PC-3 (cell line): Measurements from ENCODE around the gene KBTBD7. TPM values are rescaled to one million over a fixed set of nuclear protein-coding genes. Genes with fewer than 3 reads are reported as not detected.

Experiments used
- ATAC-seq: fragments of 200-7000 bp; cut with Tn5 transposase; 2 replicates; pipeline ENCODE4 v1.9.1; 2020; ENCODE audit warnings: mild to moderate bottlenecking, moderate library complexity
- BruUV-seq: library from RNA; stranded (reverse); fragments of 400-500 nt; replicated peaks from 2 replicates; lab custom pipeline; 2021; lab: Mats Ljungman, UMichigan
- CTCF ChIA-PET: fragments of 300-600 bp; sonication (Branson Sonifier 250); formaldehyde crosslinking; loops from one replicate; lab custom pipeline; 2022; ENCODE audit warnings: antibody characterized with exemption; lab: Charles Lee
- POLR2A ChIA-PET: fragments of 300-600 bp; sonication (Branson Sonifier 250); formaldehyde crosslinking; loops from one replicate; lab custom pipeline; 2022; ENCODE audit warnings: antibody characterized with exemption; ENCODE audit not compliant: unreplicated experiment; lab: Charles Lee
- DNase-seq: peaks from one replicate; pipeline ENCODE4 v3.0.0-alpha.2; 2015
- H2AFZ ChIP-seq: fragments of 300-600 bp; sonication (generic); 2 replicates; pipeline ENCODE4 v1.6.0; 2016; ENCODE audit warnings: antibody characterized with exemption, low read length
- H3F3A ChIP-seq: fragments of 300-600 bp; sonication (generic); one replicate; pipeline ENCODE4 v1.6.0; 2017; ENCODE audit warnings: antibody characterized with exemption, low read length, control low read depth, mild to moderate bottlenecking; ENCODE audit not compliant: unreplicated experiment
- H3K27ac ChIP-seq: fragments of 300-600 bp; sonication (generic); 2 replicates; pipeline ENCODE4 v1.5.1; 2016; ENCODE audit warnings: mild to moderate bottlenecking, low read length
- H3K27me3 ChIP-seq: fragments of 300-600 bp; sonication (generic); 2 replicates; pipeline ENCODE4 v1.6.1; 2016; ENCODE audit warnings: low read length, mixed read lengths
- H3K36me3 ChIP-seq: fragments of 300-600 bp; sonication (generic); 2 replicates; pipeline ENCODE4 v1.6.1; 2016; ENCODE audit warnings: low read depth, mixed run types, low read length, mixed read lengths
- H3K4me1 ChIP-seq: fragments of 300-600 bp; sonication (generic); 2 replicates; pipeline ENCODE4 v1.5.1; 2016; ENCODE audit warnings: low read length; ENCODE audit not compliant: insufficient read depth
- H3K4me2 ChIP-seq: fragments of 300-600 bp; sonication (generic); 2 replicates; pipeline ENCODE4 v1.6.0; 2016; ENCODE audit warnings: low read length
- H3K4me3 ChIP-seq: fragments of 300-600 bp; sonication (generic); 2 replicates; pipeline ENCODE4 v1.5.1; 2016; ENCODE audit warnings: mild to moderate bottlenecking, low read length, mixed read lengths
- H3K79me2 ChIP-seq: fragments of 300-600 bp; sonication (generic); 2 replicates; pipeline ENCODE4 v1.6.1; 2017; ENCODE audit warnings: low read length, mixed read lengths
- H3K9ac ChIP-seq: fragments of 300-600 bp; sonication (generic); 2 replicates; pipeline ENCODE4 v1.6.0; 2016; ENCODE audit warnings: mild to moderate bottlenecking, low read length
- H3K9me2 ChIP-seq: fragments of 300-600 bp; sonication (generic); replicated peaks from 2 replicates; pipeline ENCODE4 v1.6.1; 2016; ENCODE audit warnings: mixed run types, low read length, mixed read lengths
- H3K9me3 ChIP-seq: fragments of 300-600 bp; sonication (generic); 2 replicates; pipeline ENCODE4 v1.6.1; 2016; ENCODE audit warnings: low read length, mixed read lengths
- H4K20me1 ChIP-seq: fragments of 300-600 bp; sonication (generic); 2 replicates; pipeline ENCODE4 v1.6.1; 2016; ENCODE audit warnings: low read length, mixed read lengths
- EZH2 ChIP-seq: fragments of 300-600 bp; sonication (generic); IDR thresholded peaks from one replicate; pipeline ENCODE4 v1.6.1; 2017; ENCODE audit warnings: antibody characterized with exemption, mild to moderate bottlenecking, low read length; ENCODE audit not compliant: unreplicated experiment
- EZH2phosphoT487 ChIP-seq: fragments of 300-600 bp; sonication (generic); IDR thresholded peaks from 2 replicates; pipeline ENCODE4 v1.6.1; 2018; ENCODE audit warnings: mild to moderate bottlenecking, antibody characterized with exemption, low read length, borderline replicate concordance
- intact Hi-C: fragments of 100-400 bp; cut with micrococcal nuclease; formaldehyde crosslinking; loops from 2 replicates; pipeline ENCODE4 v1.9.0; 2023
- total RNA-seq: library from RNA; depleted of rRNA; stranded (reverse); fragments of >200 nt; gene quantifications from 2 replicates; pipeline ENCODE4 v1.2.3, GENCODE V29; 2014
- TF ChIP-seq, protein P1 (sequence below): fragments of 300-600 bp; sonication (generic); conservative IDR thresholded peaks from 2 replicates; pipeline ENCODE4 v1.5.1; 2017; ENCODE audit warnings: antibody characterized with exemption, low read depth, mild to moderate bottlenecking, low read length

The KBTBD7 gene
- total RNA-seq, 1 experiment from 2014 or later, result 1.6 TPM

DNA sequence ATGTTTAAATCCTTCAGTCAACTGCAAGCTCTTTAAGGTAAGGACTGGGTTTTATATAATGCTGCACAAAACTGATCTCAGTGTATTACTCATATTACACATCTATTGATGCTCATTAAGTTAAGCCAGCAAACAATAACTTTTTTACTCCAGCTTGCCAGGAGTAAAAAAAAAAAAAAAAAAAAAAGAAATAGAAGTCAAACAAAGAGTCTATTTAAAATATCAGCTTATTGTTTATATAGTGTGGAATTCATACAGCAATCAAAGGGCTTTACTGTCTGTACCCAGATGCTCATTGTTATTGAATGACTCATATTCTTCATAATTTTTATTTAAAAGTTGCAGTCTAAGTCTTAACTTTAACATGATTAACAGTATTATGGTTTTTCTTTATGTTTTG is 21.8 kb upstream of the KBTBD7 start:
- TF ChIP-seq, protein P1, sequence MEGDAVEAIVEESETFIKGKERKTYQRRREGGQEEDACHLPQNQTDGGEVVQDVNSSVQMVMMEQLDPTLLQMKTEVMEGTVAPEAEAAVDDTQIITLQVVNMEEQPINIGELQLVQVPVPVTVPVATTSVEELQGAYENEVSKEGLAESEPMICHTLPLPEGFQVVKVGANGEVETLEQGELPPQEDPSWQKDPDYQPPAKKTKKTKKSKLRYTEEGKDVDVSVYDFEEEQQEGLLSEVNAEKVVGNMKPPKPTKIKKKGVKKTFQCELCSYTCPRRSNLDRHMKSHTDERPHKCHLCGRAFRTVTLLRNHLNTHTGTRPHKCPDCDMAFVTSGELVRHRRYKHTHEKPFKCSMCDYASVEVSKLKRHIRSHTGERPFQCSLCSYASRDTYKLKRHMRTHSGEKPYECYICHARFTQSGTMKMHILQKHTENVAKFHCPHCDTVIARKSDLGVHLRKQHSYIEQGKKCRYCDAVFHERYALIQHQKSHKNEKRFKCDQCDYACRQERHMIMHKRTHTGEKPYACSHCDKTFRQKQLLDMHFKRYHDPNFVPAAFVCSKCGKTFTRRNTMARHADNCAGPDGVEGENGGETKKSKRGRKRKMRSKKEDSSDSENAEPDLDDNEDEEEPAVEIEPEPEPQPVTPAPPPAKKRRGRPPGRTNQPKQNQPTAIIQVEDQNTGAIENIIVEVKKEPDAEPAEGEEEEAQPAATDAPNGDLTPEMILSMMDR, result no peak
- TF ChIP-seq EZH2phosphoT487 (no peak), EZH2 (no peak)
- no peak overlapping the region for H3K9ac ChIP-seq
- peaks cover 10% of the 10 kb centered on the region for H3K4me1 ChIP-seq
- intact Hi-C loops, result loop anchor here (1.0 kb wide), 1 partner anchor 152 kb away; no protein-coding TSS in a partner anchor
- no peaks in the 10 kb centered on the region for H3K9me3 ChIP-seq
- H3K4me3 ChIP-seq, result no peak overlapping the region
- H3K27me3 ChIP-seq, result no peaks in the 10 kb centered on the region
- BruUV-seq, result no TSS peak
- H3K4me2 ChIP-seq, result peak overlapping the region; percentile 31; the same call in 1 of the 2 replicates
- H3K36me3 ChIP-seq, result no peaks in the 10 kb centered on the region
- ATAC-seq (peak; percentile 93), DNase-seq (peak; percentile 55)
- no peaks in the 10 kb centered on the region for H3K79me2 ChIP-seq
- H4K20me1 ChIP-seq, result no peaks in the 10 kb centered on the region
- ChIA-PET CTCF (interaction anchor here (0.6 to 0.7 kb wide), 3 partner anchors 98 to 1553 kb away, joined by 3 to 10 read pairs (median 4); no protein-coding TSS in a partner anchor), POLR2A (interaction anchor here (0.6 kb wide), 1 partner anchor 59 kb away, joined by 7 read pairs; no protein-coding TSS in a partner anchor)
- H3K9me2 ChIP-seq, result no peaks in the 10 kb centered on the region
- no peak overlapping the region for H2AFZ ChIP-seq
- H3K27ac ChIP-seq, result peak overlapping the region; percentile 45; the same call in 1 of the 2 replicates
- H3F3A ChIP-seq, result no peaks in the 10 kb centered on the region

DNA sequence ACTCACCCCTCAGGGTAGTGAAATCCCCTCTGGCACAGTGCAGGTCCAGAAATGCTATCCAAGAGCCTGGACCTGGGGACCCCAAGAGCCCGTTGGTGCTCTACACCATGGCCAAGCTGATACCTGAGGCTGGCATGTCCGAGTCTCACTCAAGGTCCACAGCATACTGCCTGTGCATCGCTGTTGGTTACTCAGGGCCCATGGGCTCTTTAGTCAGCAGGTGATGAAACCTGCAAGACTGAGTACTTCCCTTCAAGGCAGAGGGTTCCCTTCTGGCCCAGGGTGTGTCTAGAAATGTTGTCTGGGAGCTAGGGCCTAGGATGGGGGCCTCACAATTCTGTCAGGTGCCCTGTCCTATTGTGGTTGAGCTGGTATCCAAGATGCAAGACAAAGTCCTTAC is 19.6 kb upstream of the KBTBD7 start:
- intact Hi-C loops, result no loop called here
- Histone ChIP-seq H3K27me3 (no peaks in the 10 kb centered on the region), H3K36me3 (no peaks in the 10 kb centered on the region), H4K20me1 (no peaks in the 10 kb centered on the region), H3K27ac (no peak overlapping the region), H3K9me2 (no peaks in the 10 kb centered on the region), H3K79me2 (no peaks in the 10 kb centered on the region), H3K4me1 (peaks cover 10% of the 10 kb centered on the region), H3K9me3 (no peaks in the 10 kb centered on the region), H3K4me3 (no peak overlapping the region), H3K9ac (no peak overlapping the region), H2AFZ (no peak overlapping the region), H3F3A (no peaks in the 10 kb centered on the region), H3K4me2 (no peak overlapping the region)
- ATAC-seq (no peak), DNase-seq (no peak)
- ChIA-PET CTCF (no interaction called here), POLR2A (no interaction called here)
- BruUV-seq, result no TSS peak
- TF ChIP-seq EZH2phosphoT487 (no peak), EZH2 (no peak)
- TF ChIP-seq, protein P1, result no peak

DNA sequence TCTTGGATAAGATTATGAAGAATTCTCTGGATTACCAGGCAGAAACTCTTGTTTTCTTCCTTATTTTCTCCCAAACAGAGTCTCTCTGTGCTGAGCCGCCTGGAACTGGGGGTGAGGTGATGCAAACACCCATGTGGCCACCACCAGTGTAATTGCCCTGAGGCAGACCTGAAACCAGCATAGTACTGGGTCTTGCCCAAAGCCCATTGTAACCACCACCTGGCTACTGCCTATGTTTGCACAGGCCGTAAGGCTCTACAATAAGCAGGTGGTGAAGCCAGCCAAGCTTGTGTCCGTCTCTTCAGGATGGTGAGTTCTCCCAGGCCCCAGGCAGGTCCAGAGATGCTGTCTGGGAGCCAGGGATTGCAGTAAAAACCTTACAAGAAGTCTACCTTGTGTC is 18.9 kb upstream of the KBTBD7 start:
- Histone ChIP-seq H3K9me2 (no peaks in the 10 kb centered on the region), H3K79me2 (no peaks in the 10 kb centered on the region), H3K9ac (no peak overlapping the region), H4K20me1 (no peaks in the 10 kb centered on the region), H3K9me3 (no peaks in the 10 kb centered on the region), H3K36me3 (no peaks in the 10 kb centered on the region), H3K4me3 (no peak overlapping the region), H3K4me2 (no peak overlapping the region), H2AFZ (no peak overlapping the region), H3K27ac (no peak overlapping the region), H3K27me3 (no peaks in the 10 kb centered on the region), H3K4me1 (peaks cover 10% of the 10 kb centered on the region), H3F3A (no peaks in the 10 kb centered on the region)
- intact Hi-C loops, result no loop called here
- TF ChIP-seq EZH2 (no peak), EZH2phosphoT487 (no peak)
- TF ChIP-seq, protein P1, result no peak
- ChIA-PET POLR2A (no interaction called here), CTCF (no interaction called here)
- no TSS peak for BruUV-seq
- ATAC-seq (no peak), DNase-seq (no peak)
